Ectodermal cell (in vitro differentiated cells): ENCODE results near the gene YIF1B. TPM values are rescaled to one million over a fixed set of nuclear protein-coding genes. Genes with fewer than 3 reads are reported as not detected.
"Not testable (repeated sequence)": the region's sequence is repeated elsewhere in the genome, so short reads cannot be mapped to it uniquely, and the experiment has no call there.

ENCODE experiments used
- H3K27ac ChIP-seq: 2 replicates; pipeline ENCODE4 v1.7.0; 2013; ENCODE audit warnings: mild to moderate bottlenecking, low read depth, low read length; ENCODE audit not compliant: insufficient read depth, poor library complexity, severe bottlenecking
- H3K27me3 ChIP-seq: 2 replicates; pipeline ENCODE4 v1.7.0; 2013; ENCODE audit warnings: mild to moderate bottlenecking, low read length; ENCODE audit not compliant: insufficient read depth, control insufficient read depth, poor library complexity, severe bottlenecking
- H3K36me3 ChIP-seq: one replicate; pipeline ENCODE4 v1.7.0; 2013; ENCODE audit warnings: low read length; ENCODE audit not compliant: control insufficient read depth, insufficient read depth
- H3K4me1 ChIP-seq: one replicate; pipeline ENCODE4 v1.7.0; 2013; ENCODE audit warnings: low read length; ENCODE audit not compliant: control insufficient read depth, insufficient read depth
- H3K4me3 ChIP-seq: 2 replicates; pipeline ENCODE4 v1.7.0; 2013; ENCODE audit warnings: low read depth, low read length, control low read depth; ENCODE audit not compliant: insufficient read depth
- H3K9me3 ChIP-seq: 2 replicates; pipeline ENCODE4 v1.7.0; 2013; ENCODE audit warnings: mild to moderate bottlenecking, low read length, moderate library complexity; ENCODE audit not compliant: control insufficient read depth
- WGBS, 2 experiments: methylation state at CpG; one replicate each; pipeline ENCODE4 v1.1.7; 2013; ENCODE audit warnings: missing lambda C conversion rate in 2 of 2; 5-methylcytosine and 5-hydroxymethylcytosine counted together
- polyA plus RNA-seq, 4 experiments: library from polyadenylated mRNA; stranded (reverse); fragments of 50-300 nt; gene quantifications; one replicate each; pipeline ENCODE4 v1.2.3, GENCODE V29; 2013

YIF1B gene, protein sequence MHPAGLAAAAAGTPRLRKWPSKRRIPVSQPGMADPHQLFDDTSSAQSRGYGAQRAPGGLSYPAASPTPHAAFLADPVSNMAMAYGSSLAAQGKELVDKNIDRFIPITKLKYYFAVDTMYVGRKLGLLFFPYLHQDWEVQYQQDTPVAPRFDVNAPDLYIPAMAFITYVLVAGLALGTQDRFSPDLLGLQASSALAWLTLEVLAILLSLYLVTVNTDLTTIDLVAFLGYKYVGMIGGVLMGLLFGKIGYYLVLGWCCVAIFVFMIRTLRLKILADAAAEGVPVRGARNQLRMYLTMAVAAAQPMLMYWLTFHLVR
- polyA plus RNA-seq (2013, experiment 1 of 4) = 86.3 TPM
- polyA plus RNA-seq (2013, experiment 2 of 4) = 87.5 TPM
- polyA plus RNA-seq (2013, experiment 3 of 4) = 81.9 TPM
- 90.4 TPM for polyA plus RNA-seq (2013, experiment 4 of 4)

DNA sequence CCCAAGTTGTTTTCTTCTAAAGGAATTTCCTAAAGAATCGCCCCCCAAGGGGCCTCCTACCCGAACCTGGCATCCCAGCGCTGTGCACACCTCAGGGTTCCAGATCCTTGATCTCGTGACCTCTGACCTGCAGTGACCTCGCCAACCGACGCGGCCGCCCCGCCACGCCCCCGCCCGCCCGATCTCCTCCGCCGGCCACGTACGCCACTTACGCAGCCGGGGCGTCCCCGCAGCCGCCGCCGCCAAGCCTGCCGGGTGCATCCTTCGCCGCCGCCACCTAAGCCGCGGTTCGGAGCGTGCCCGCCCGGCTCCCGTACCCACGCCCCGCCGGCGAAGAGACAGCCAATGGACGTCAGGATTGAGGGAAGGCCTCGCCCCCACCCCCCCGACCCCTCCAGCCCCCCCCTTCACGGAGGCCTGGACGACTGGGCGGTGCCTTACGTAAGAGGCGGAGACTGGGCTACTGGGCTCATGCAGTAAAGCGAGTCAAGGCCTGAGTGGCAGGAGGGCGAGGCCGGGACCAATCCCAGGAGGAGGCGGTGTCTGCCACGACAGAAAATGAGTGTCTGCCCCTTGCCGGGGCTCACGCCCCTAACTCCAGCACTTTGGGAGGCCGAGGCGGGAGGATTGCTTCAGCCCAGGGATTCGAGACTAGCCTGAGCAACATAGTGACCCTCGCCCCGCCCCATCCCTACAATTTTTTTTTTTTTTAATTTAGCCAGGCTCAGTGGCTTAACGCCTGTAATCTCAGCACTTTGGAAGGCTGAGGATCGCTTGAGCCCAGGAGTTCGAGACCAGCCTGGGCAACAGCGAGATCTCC is at the start of gene YIF1B:
Gene YIF1B (minus strand): TSS at position 291 of the 820 bp plus-strand sequence. CDS start 30 bp downstream, at position 261.
- peaks cover 45% of the 10 kb centered on the region for H3K27me3 ChIP-seq
- peaks cover 2% of the 10 kb centered on the region for H3K4me1 ChIP-seq
- peak within 1 kb of the TSS; percentile 40 for H3K4me3 ChIP-seq
- no peaks in the 10 kb centered on the region for H3K9me3 ChIP-seq
- 3 to 4% methylated on average over 64 of the region's 64 CpGs for WGBS, 2 experiments
- peak within 1 kb of the TSS; percentile 9 for H3K27ac ChIP-seq
- H3K36me3 ChIP-seq = no peaks in the 10 kb centered on the region

DNA sequence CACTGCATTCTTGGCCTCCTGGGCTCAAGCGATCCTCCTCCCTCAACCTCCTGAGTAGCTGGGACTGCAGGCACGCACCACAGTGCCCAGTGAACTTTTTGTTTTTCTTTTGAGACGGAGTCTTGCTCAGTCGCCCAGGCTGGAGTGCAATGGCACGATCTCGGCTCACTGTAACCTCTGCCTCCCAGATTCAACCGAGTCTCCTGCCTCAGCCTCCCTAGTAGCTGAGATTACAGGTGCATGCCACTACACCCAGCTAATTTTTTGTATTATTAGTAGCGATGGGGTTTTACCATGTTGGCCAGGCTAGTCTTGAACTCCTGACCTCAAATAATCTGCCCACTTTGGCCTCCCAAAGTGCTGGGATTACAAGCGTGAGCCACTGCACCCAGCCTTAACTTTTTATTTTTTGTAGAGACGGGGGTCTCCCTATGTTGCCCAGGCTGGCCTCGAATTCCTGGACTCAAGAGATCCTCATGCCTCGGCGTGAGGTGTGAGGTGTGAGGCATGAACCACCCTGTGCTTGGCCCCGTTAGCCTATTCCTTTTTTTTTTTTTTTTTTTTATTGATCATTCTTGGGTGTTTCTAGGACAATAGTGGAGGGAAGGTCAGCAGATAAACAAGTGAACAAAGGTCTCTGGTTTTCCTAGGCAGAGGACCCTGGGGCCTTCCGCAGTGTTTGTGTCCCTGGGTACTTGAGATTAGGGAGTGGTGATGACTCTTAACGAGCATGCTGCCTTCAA is 47.4 kb upstream of the YIF1B start:
- 83 to 84% methylated on average over 13 to 14 of the region's 16 CpGs for WGBS, 2 experiments
- H3K27me3 ChIP-seq = peaks cover 35% of the 10 kb centered on the region
- H3K4me1 ChIP-seq, H3K27ac ChIP-seq, H3K9me3 ChIP-seq, H3K36me3 ChIP-seq: not testable (repeated sequence)
- peak overlapping the region; percentile 64 for H3K4me3 ChIP-seq

DNA sequence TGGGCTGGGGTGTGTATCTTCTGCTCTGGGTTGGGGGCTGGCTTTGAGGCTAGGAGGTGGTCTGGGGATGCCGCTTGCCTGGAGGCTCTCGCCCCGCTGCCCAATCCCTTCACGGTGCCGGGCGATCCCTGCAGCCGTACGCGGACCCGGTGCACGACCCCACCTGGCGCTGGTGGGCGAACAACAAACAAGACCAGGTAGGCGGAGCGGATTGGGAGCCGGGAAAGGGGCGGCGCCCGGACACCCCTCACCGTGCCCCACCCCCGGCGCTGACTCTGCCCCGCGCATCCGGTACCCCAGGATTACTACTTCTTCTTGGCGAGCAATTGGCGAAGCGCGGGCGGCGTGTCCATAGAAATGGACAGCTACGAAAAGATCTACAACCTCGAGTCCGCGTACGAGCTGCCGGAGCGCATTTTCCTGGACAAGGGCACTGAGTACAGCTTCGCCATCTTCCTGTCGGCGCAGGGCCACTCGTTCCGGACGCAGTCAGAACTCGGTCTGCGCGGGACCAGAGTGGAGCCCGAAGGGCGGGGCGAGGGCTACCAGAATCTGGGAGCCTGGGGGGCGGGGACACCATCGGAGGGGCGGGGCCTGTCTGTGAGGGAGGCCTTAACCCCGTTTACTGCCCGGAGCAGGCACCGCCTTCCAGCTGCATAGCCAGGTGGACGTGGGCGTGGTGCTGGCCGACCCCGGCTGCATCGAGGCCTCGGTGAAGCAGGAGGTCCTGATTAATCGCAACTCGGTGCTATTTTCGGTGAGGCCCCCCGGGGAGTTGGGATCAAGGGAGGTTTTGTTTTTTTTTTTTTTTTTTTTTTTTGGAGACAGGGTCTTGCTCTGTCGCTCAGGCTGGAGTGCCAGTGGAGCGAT is 46.6 kb upstream of the YIF1B start:
- Histone ChIP-seq H3K36me3 (no peaks in the 10 kb centered on the region), H3K27me3 (peaks cover 40% of the 10 kb centered on the region), H3K4me3 (peak overlapping the region; percentile 64), H3K9me3 (no peaks in the 10 kb centered on the region), H3K27ac (peak overlapping the region; percentile 57), H3K4me1 (no peaks in the 10 kb centered on the region)
- WGBS, 2 experiments = 2 to 3% methylated on average over 68 of the region's 68 CpGs

DNA sequence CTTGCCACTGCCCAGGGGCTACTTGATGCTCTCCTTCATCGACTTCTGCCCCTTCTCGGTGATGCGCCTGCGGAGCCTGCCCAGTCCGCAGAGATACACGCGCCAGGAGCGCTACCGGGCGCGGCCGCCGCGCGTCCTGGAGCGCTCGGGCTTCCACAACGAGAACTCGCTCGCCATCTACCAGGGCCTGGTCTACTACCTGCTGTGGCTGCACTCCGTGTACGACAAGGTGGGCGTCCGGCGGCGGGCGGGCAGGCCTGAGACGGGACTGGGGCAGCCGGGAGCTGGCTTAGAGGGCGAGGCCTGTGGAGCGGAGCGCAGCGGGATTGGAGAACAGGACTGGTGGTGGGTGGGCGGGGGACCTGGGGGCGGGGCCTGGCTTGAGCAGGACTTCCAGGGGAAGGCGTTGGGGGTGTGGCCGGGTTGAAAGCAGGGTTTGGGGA is 45.9 kb upstream of the YIF1B start:
- Histone ChIP-seq H3K9me3 (no peaks in the 10 kb centered on the region), H3K4me1 (no peaks in the 10 kb centered on the region), H3K27ac (no peak overlapping the region), H3K36me3 (no peaks in the 10 kb centered on the region), H3K4me3 (peak overlapping the region; percentile 64), H3K27me3 (peaks cover 43% of the 10 kb centered on the region)
- WGBS, 2 experiments = 0 to 1% methylated on average over 37 of the region's 37 CpGs

DNA sequence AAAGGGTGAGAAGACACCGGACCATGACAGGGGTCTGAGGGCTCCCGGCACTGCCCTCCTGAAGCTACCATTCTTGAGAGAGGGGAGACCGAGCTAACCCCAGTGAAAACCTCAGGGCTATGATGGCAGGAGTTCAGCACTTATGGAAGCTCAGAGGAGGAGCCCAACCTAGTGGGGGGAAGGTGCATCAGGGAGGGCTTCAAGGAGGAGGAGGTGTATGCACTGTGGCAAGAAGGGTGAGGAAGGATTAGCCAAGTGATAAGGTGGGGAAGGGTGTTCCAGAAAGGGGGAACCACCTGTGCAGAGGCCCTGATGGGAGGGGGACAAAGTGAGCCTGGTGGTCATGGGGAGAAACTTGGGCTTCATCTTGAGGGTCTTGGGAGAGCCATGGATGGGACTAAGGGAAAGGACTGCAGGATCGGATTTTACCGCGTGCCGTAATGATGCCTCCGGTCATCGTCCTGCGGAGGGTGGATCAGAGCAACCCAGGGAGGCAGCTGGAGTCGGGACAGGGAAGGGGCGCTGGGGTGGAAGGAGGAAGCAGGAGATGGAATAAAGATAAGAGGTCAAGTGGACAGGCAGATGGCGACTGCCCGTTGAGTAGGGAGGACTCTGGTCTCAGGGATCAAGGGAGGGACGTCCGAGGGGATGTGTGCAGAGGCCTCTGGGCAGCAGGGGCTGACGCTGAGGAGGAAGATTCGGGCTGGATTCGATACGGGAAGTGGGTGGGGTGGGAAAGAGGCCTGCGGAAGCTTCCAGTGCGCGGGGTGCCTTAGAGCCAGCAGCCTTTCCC is 45.3 kb upstream of the YIF1B start:
- WGBS, 2 experiments = 27 to 30% methylated on average over 23 of the region's 23 CpGs
- Histone ChIP-seq H3K4me3 (peak overlapping the region; percentile 42), H3K27ac (no peak overlapping the region), H3K9me3 (no peaks in the 10 kb centered on the region), H3K36me3 (no peaks in the 10 kb centered on the region), H3K27me3 (peaks cover 49% of the 10 kb centered on the region), H3K4me1 (no peaks in the 10 kb centered on the region)

DNA sequence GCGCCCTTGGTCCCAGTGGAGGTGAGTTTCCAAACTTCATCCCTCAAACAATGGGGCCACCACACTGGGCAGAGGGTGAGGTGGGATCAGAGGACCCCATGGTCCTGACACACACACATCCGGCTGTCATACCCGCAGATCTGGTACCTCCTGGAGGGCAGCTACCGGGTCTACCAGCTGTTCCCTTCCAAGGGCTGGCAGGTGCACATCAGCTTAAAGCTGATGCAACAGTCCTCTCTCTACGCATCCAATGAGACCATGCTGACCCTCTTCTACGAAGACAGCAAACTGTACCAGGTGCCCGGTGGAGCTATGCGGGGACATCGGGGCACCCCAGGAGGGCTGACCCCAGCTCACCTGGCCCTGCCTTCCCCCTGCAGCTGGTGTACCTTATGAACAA is 44.6 kb upstream of the YIF1B start:
- Histone ChIP-seq H3K4me3 (no peak overlapping the region), H3K36me3 (no peaks in the 10 kb centered on the region), H3K9me3 (no peaks in the 10 kb centered on the region), H3K27me3 (peaks cover 50% of the 10 kb centered on the region), H3K4me1 (no peaks in the 10 kb centered on the region), H3K27ac (no peak overlapping the region)
- 91% methylated on average over 9 of the region's 9 CpGs for WGBS, 2 experiments

DNA sequence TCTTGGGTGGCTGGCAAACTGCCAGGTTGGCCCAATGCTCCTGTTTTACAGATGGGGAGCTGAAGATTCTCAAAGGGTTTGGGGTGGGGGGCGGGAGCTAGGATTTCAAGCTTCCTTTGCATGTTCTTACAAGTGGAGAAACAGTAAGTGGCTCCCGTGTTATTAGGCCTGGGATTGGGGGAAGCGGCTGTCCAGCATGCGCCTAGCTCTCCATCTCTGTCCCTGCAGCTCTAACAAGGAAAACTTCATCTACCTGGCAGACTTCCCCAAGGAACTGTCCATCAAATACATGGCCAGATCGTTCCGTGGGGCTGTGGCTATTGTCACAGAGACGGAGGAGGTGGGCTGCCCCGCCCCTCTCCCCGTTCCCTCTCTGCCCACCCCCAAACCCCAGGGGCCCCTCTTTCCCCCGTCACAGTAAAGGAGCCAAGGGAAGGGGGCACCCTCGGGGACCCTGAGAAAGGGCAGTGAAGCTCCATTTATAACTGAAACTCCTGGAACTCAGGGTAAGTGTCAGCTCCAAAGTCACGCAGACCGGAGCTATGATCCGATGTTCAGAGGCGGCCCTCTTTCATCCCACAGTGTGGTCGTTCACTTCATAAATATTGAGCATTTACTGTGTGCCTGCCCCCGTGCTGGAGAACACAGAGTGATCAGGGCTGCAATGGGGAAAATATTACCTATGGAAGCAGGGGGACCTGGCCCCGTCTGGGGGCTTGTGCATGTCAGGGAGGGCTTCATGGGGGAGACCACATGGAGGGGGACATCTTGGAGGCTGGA is 43.7 kb upstream of the YIF1B start:
- no peaks in the 10 kb centered on the region for H3K36me3 ChIP-seq
- peaks cover 50% of the 10 kb centered on the region for H3K27me3 ChIP-seq
- 66 to 69% methylated on average over 16 to 18 of the region's 18 CpGs for WGBS, 2 experiments
- H3K9me3 ChIP-seq = no peaks in the 10 kb centered on the region
- H3K27ac ChIP-seq = no peak overlapping the region
- no peak overlapping the region for H3K4me3 ChIP-seq
- no peaks in the 10 kb centered on the region for H3K4me1 ChIP-seq

DNA sequence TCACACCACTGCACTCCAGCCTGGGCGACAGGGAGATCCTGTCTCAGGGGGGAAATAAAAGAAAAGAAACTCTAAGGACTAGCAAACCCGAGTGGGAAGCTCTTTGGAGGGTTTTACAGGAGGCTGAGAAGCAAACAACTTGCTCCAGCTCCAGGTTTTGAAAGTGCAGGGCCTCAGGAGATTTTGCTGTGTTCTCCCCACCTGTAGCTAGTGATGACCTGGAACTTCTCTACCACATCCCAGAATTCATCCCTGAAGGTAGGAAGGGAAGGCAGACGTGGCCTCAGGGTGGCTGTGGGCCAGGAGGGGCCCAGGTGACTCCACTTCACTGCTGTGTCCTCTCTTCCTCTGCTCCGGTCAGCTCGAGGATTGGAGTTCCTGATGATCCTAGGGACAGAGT is 42.3 kb upstream of the YIF1B start:
- Histone ChIP-seq H3K4me3 (no peak overlapping the region), H3K36me3 (no peaks in the 10 kb centered on the region), H3K9me3 (no peaks in the 10 kb centered on the region), H3K4me1 (no peaks in the 10 kb centered on the region), H3K27ac (no peak overlapping the region), H3K27me3 (peaks cover 50% of the 10 kb centered on the region)
- 77 to 81% methylated on average over 5 of the region's 5 CpGs for WGBS, 2 experiments
